NCI-H2171 treated with DMSO at 0.1 percent for 48 hours (cell line): Measurements from ENCODE around the gene HIC2.
"Not testable (repeated sequence)": the region's sequence is repeated elsewhere in the genome, so short reads cannot be mapped to it uniquely, and the experiment has no call there.

Experiments used
- DNase-seq: peaks from one replicate; lab custom pipeline; 2025; lab: John Stamatoyannopoulos, UW

The HIC2 gene

DNA sequence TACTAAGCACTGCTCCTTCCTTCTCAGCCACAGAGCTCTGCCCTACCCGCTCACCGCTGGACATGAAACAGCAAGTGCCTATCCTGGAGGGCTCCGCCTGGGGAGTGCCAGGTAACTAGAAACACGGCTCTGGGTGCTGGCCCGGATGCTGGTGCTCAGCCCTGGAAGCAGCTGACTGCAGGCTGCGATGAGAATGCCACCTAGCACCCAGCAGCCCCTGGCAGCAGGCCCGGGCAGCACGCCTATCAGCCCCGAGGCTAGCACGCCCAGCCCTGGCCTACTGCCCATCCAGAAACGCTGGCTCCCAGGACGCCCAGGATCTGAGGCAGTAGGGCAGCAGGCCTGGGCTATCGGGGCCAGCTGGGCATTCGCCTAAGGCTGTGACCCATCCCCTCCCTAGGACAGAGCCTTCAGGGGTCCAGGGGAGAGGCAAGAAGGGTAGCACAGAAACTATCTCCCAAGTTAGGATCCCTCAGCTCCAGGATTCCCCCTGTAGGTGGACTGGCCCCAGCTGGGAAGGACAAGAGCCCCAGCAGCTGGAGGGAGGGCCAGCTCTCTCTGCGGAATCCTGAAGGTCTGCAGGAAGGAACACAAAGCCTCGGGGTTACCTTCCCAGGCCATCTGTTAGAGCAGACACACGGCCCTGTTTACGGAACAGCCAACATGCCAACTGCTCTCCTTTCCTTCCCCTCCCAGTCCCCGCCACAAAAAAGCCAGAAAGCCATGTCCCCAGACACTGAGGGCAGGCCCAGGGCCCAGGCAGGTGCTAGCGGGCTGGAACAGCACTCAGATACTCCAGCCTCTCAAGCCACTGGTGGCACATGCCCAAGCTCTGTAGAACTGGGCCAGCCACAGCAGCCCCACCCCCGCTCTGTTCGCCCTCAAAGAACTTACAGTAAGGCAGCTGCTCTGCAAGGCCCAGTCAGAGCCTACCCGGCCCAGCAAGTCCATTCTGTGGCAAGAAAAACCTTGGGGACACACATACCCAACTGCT lies 76.9 kb downstream of the HIC2 start:
- not testable (repeated sequence) for DNase-seq

DNA sequence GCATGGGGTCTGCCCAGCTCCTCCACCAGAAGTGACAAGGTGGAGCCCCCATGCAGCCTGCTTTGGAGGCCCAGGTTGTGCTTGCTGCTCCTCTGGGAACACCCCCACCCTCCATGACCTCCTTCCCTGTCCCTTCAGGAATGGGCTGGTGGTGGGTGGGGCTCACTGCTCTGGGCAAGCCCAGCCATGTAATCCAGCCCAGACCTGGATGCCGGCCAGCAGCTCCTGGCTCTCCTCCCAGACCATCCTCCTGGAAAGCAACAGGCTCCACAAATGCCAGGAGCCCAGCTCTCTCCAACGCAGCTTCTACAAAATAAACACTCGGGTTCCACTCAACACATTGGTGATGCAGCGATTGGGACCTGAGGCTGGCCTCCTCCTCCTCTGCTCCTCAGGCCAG lies 80.8 kb downstream of the HIC2 start:
- DNase-seq = not testable (repeated sequence)

DNA sequence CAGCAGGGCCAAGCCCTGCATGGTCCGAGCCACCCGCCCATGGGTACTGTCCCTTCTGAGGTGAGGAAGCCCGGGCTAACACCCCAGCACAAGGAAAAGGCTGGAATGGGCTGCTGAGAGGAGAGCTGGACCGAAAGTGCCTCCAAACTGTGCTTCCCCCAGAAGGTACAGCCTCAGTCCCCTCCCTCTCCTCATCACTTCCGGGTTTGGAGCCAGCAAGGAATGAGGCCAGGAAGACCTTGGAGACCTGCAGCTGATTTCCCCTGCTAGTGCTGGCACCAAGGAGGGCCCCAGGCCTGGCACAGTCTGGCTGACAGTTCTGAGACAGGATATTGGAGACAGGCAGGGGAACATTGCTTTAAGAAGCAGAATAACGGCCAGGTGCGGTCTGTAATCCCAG lies 81.3 kb downstream of the HIC2 start:
- not testable (repeated sequence) for DNase-seq

- DNase-seq = not testable (repeated sequence)
Measured at GRCh38 chr22:21499623-21500506, 82.7 kb downstream of the HIC2 start.
